ENCODE data around the gene PRPH.

GRCh38 chr12:49264873-49265792, 29.8 kb upstream of the PRPH start, which contains the start of gene TUBA1C:
- TF ChIP-seq CTCF (conservative IDR thresholded peaks at IDR 0.05; ENCODE audit: low read length) (peak; percentile 24; the same call in 1 of the 2 replicates), EZH2phosphoT487 (IDR thresholded peaks at IDR 0.05; ENCODE audit: borderline replicate concordance, low read depth, low read length) (no peak)

Measured in OCI-LY7 (cell line).